Stimulated activated CD4-positive, alpha-beta T cell treated with anti-CD3 and anti-CD28 coated beads, Interleukin-1b, Interleukin-23, amount 100 ng/mL, for 1 hour (primary cell): Measurements from ENCODE around the gene EIF2B2.
"Not testable (repeated sequence)": the region's sequence is repeated elsewhere in the genome, so short reads cannot be mapped to it uniquely, and the experiment has no call there.

Source experiments
- DNase-seq, 2 donors: peaks; one replicate each; pipeline ENCODE4 v3.0.0-alpha.2; 2020; ENCODE audit warnings: low read depth in 2 of 2

Gene EIF2B2

DNA sequence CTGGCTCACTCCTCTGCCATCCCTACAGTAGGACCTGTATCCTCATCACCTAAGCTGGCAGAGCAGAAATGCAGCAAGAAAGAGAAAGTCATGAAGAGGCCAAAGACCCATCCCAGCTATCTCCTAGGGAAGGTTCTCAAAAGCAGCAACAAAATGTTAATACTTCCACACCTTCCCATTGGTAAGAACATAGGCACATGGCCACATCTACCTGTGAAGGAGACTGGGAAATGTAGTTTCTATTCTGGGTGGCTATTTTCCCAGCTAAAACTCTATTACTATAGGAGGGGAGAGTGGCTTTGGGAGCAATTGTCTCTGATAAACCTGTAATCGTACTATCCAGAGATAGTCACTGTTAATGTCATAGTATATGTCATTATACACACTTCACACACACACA, 13.7 kb upstream of the EIF2B2 start:
- DNase-seq, result no peak

DNA sequence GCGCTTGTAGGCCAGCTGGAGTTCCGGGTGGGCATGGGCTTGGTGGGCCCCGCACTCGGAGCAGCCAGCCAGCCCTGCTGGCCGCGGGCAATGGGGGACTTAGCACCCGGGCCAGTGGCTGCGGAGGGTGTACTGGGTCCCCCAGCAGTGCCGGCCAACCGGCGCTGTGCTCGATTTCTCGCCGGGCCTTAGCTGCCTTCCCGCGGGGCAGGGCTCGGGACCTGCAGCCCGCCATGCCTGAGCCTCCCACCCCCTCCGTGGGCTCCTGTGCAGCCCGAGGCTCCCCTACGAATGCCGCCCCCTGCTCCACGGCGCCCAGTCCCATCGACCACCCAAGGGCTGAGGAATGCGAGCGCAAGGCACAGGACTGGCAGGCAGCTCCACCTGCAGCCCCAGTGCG, 8.5 kb upstream of the EIF2B2 start:
- not testable (repeated sequence) for DNase-seq

DNA sequence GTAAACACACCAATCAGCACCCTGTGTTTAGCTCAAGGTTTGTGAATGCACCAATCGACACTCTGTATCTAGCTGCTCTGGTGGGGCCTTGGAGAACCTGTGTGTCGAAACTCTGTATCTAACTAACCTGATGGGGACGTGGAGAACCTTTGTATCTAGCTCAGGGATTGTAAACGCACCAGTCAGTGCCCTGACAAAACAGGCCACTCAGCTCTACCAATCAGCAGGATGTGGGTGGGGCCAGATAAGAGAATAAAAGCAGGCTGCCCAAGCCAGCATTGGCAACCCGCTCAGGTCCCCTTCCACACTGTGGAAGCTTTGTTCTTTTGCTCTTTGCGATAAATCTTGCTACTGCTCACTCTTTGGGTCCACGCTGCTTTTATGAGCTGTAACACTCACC, 6.9 kb upstream of the EIF2B2 start:
- DNase-seq, result not testable (repeated sequence)

DNA sequence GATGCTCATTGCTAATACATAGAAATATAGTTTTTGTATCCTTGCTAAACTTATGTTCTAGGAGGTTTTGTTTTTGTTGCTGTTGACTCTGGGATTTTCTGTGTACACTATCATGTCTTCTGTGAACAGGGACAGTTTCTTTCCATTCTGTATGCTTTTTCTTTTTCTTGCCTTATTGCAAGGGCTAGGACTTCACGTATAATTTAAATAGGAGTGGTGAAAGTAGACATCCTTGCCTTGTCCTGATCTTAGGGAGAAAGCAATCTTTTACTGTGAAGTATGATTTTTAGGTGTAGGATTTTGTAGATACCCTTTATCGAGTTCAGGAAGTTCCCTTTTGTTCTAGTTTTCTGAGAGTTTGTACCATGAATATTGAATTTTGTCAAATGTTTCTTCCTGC, 1.5 kb upstream of the EIF2B2 start:
- DNase-seq, result no peak

DNA sequence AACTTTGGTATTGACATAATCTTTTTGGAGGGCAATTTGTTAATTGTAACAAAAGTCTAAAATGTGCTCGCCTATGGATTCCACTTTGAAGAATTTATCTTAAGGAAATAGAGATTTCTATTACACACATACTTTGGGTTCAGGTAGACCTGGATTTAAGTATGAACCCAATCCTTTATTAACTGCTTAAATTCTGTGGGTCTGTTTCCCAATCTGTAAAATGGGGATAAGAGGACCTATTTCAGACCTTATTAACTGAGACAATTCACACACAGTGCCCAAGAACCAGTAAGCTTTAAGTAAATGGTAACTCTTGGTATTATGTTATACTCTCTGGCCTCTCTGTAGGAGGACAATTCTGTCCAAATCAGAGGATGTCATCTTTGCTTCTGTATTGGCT, 822 bp upstream of the EIF2B2 start:
- DNase-seq, result no peak

DNA sequence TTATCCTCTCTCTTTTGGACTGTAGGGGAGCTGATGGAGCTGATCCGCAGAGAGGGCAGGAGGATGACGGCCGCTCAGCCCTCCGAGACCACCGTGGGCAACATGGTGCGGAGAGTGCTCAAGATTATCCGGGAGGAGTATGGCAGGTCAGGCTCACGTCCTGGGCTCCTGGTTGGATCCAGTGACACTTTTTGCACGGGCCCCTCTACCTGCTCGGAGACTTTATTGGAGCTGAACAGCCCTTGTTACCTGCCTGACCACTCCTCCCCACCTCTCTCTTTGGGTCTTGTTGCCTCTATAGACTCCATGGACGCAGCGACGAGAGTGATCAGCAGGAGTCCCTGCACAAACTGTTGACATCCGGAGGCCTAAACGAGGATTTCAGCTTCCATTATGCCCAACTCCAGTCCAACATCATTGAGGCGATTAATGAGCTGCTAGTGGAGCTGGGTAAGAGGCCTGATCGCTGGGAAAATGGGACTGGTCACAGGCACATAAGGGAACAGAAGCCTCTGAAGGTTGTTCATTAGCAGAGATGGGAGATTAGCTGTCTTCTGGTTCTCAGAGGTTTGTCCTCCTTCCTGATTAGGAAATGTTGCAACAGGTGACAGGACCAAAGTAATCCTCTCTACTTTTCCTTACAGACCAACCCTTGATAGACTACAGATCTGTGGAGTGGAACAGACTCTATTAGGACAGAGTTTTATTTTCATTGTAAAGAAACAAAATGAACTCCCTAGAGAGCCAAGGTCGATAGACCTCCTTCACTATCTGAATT, 718 bp downstream of the EIF2B2 start:
- no peak for DNase-seq

- no peak for DNase-seq
Observed at GRCh38 chr14:75005357-75005756, 2.6 kb downstream of the EIF2B2 start.

- DNase-seq, result no peak
Observed at GRCh38 chr14:75009176-75009575, 6.5 kb downstream of the EIF2B2 start.

GRCh38 chr14:75010472-75011093, 7.9 kb downstream of the EIF2B2 start:
- DNase-seq, result no peak

- DNase-seq, result no peak
Observed at GRCh38 chr14:75011356-75011994, 8.8 kb downstream of the EIF2B2 start.

DNA sequence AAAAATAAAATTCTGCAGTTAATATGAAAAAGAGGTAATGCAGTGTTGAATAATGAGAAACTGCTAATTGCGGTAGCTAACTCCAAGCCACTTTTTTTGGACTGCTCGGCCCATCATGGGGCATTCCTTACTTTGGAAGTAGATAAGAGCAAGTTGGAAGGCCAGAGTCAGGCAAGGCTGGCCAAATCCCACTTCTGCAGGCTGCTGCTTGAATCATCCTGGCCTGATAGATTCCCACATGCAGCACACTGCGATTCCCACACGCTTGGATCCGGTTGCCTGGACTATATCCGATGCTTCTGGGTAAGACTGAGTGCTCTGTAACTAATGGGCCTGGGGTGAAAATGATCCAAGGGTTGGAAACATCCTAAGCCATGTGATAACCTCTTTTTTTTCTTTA, 10.6 kb downstream of the EIF2B2 start:
- no peak for DNase-seq

DNA sequence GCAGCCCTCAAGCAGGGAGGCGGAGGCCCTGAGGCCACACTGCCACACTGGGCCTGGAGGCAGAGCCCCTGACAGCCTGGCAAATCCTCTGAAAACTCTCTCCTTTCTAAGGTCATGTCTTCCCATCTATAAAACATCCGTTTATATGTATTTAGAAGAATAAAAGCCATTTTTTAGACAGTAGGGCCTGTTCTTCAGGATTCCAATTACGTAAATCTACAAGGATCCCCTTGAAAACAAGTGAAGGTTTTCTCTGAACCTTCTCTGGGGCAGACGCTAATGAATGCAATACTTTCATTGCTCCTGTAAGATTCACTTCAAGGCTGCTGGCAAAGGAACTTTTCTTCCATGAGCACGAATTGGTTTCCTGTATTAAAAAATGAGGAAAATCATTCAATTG, 12.8 kb downstream of the EIF2B2 start:
- no peak for DNase-seq

- DNase-seq, result no peak
Observed at GRCh38 chr14:75016815-75017214, 14.1 kb downstream of the EIF2B2 start.

- no peak for DNase-seq
Observed at GRCh38 chr14:75018694-75019093, 16.0 kb downstream of the EIF2B2 start.

DNA sequence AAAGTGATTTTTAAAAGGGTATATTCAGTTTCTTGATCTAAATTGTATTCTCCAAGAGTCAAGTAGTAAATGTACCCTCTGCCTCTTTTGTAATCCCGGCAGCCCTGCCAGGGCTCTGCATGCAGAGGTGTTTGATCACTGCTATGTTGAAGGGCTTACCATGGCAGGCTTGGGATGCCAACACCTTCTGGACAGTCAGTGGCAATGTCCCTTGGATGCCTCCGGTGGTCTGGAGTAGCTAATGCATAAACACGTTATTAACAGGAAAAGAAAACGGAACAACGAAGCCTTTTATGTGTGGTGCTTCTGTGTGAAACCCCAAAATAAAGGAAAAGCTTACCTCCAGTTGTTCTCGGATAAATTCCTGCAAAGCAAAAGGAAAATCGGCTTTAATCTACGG, 19.9 kb downstream of the EIF2B2 start:
- DNase-seq, result no peak

- DNase-seq, result no peak
Observed at GRCh38 chr14:75023108-75023507, 20.4 kb downstream of the EIF2B2 start.

- DNase-seq, result no peak
Observed at GRCh38 chr14:75025082-75025481, 22.4 kb downstream of the EIF2B2 start.

GRCh38 chr14:75025876-75026275, 23.2 kb downstream of the EIF2B2 start:
- no peak for DNase-seq

DNA sequence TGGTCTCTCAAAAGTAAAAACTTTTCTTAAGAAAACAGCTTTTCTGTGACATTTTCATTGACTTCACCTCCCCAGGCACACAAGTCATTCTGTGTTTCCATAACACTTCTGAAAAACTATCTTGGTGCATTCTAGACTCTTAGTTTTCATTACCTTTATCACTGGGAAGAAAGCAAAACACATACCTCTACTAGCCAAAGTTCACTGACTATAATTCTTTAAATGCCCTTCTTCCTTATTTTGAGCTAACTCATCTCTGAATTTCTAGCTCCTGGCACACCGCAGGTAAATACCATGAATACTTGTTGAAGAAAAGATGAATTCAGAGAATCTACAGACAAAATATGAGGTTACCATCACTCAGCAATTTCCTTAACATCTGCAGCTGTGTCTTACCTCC, 27.4 kb downstream of the EIF2B2 start:
- no peak for DNase-seq

DNA sequence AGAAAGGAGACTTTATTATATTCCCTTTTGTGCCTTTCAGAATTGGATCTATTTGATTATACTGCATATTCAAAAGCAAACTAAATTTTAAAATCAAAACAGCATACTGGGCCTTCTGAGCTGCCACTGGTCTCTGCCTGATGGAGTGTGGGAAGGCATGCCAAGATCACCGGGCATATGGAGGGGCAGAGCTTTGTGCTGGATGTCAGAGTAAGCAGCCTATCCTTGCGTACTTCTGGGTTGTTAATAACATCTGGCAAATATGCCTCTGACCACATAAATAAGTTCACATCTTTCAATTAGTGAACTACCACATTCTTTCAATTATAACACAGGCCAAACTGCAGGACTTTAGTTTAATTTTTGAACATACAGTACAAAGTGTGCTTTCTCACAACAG, 30.2 kb downstream of the EIF2B2 start:
- no peak for DNase-seq

DNA sequence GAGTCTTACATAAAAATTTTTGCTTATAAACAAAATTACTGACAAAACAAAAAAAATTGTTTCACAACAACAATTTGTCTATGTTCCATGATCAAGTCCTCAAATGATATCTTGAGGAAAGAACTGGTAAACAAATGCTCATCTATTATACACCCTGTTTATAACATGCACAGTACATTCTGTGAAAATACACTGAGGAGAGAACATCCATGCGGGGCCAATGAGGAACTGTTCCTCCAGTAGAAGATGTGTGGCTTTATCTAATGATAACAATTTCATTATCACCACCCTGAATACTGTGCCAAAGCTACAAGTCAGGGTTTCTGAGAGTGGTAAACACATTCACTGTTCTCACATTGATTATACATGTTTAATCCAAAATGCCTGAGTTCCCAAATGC, 37.8 kb downstream of the EIF2B2 start:
- no peak for DNase-seq

DNA sequence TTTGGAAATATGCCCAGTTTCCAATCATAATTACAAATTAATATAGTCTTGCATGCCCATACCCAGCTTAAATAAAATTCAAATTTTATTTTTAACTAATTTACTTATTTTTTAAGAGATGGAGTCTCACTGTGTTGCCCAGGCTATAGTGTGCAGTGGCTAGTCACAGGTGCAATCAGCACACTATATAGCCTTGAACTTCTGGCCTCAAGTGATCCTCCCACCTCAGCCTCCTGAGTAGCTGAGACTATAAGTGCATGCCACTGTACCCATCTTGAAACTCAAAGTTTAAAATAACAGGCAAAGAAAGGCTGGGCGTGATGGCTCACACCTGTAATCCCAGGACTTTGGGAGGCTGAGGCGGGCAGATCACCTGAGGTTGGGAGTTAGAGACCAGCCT, 38.2 kb downstream of the EIF2B2 start:
- no peak for DNase-seq

DNA sequence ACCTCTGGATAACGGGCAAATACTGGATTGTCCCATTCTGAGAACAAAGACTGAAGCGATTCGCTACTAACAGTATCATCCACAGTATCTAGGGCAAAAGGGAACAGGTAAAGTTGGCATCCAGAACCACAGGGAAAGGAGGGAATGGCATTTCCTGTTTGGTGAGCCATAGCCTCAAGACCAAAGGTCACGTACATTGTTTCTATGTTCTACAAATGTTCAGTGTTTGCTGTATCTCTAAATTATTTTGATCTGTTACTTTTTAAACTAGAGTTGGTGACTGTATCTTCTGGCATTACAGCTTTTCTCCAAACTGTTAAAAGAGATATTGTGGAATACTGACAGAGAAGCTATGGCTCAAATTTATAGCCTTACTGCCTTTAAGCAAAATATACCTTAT, 38.9 kb downstream of the EIF2B2 start:
- no peak for DNase-seq
